HepG2 (cell line): ENCODE results near the gene TRIO. TPM values are rescaled to one million over a fixed set of nuclear protein-coding genes. Genes with fewer than 3 reads are reported as not detected.

Source experiments
- polyA plus RNA-seq, 8 experiments: library from polyadenylated mRNA; depleted of rRNA in 3 of 8; stranded (reverse) in 7 of 8; unstranded in 1 of 8; fragments of >200 nt; fragmentation: Illumina TruSeq in 4 of 8; extraction: Trizol in 4 of 8; gene quantifications; 2 replicates each; pipeline versions ENCODE4 v1.2.1 to v1.2.3, GENCODE V29; 2011 to 2016; ENCODE audit warnings: low read depth in 4 of 8, missing spikeins in 1 of 8, mixed read lengths in 1 of 8; ENCODE audit not compliant: insufficient read depth in 1 of 8
- total RNA-seq, 5 experiments: library from RNA; depleted of rRNA; stranded (reverse); fragments of >200 nt; fragmentation: Illumina TruSeq; extraction: Trizol; gene quantifications; 2 replicates each; pipeline ENCODE4 v1.2.3, GENCODE V29; 2016; ENCODE audit warnings: low read depth in 1 of 5
- TF ChIP-seq, protein P1 (sequence below): sonication (generic); formaldehyde crosslinking; IDR thresholded peaks from 2 replicates; pipeline ENCODE4 v1.5.1; 2020; ENCODE audit warnings: mild to moderate bottlenecking, missing genetic modification reagents, borderline replicate concordance
- TF ChIP-seq, protein P2 (sequence below): sonication (generic); formaldehyde crosslinking; IDR thresholded peaks from 2 replicates; pipeline ENCODE4 v1.4.0; 2020; ENCODE audit warnings: mild to moderate bottlenecking, missing genetic modification reagents, borderline replicate concordance
- TF ChIP-seq, protein P3 (sequence below): IDR thresholded peaks from 2 replicates; pipeline ENCODE4 v1.6.1; 2016; ENCODE audit warnings: missing compliant biosample characterization, missing genetic modification reagents, borderline replicate concordance
- TF ChIP-seq, protein P4 (sequence below): sonication (generic); formaldehyde crosslinking; conservative IDR thresholded peaks from 2 replicates; pipeline ENCODE4 v1.8.0; 2022; ENCODE audit warnings: missing genetic modification reagents

Gene TRIO
- total and polyA plus RNA-seq, 2 of the 13 experiments (the other 11 are each of a cell fraction or from before 2014, with no cell fraction given) = 45.2 to 45.9 TPM

DNA sequence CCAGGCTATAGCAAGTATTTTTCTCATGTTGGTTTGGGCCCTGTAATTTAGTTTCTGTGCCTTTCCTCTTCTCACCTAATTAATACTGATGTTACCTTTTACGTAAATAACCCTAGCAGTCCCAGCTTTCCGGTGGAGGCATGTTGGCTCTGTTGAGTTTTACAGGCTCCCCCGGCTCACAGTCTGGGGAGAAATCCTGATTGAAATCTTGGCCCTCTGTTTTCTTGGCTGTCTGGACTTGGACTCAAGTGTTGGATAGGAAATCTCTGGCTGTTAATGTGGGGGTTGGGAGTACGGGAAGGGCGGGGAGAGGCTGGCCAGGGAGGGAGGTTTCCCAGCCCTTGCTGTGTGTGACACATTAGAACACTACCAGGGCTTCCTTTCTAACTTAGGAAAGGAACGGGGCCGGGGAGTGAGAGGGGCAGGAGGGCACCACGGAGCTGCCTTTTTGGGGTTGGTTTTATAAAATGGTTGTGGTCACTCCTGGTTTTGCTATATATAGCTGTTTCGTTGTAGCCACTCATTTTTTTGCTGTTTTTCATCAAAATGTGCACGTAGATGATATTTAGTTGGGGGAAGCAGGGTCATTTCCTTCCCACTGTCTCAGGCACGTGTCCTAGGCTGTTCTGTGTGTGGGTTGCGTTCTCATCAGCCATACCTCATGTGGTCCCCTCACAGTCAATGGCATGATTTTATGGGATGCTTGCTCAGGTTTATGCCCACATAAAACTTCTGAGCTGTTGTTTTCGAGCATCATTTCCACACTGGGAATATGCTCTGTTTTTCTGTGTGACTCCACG lies 11.0 kb downstream of the TRIO start (continued):
- TF ChIP-seq, protein P1, sequence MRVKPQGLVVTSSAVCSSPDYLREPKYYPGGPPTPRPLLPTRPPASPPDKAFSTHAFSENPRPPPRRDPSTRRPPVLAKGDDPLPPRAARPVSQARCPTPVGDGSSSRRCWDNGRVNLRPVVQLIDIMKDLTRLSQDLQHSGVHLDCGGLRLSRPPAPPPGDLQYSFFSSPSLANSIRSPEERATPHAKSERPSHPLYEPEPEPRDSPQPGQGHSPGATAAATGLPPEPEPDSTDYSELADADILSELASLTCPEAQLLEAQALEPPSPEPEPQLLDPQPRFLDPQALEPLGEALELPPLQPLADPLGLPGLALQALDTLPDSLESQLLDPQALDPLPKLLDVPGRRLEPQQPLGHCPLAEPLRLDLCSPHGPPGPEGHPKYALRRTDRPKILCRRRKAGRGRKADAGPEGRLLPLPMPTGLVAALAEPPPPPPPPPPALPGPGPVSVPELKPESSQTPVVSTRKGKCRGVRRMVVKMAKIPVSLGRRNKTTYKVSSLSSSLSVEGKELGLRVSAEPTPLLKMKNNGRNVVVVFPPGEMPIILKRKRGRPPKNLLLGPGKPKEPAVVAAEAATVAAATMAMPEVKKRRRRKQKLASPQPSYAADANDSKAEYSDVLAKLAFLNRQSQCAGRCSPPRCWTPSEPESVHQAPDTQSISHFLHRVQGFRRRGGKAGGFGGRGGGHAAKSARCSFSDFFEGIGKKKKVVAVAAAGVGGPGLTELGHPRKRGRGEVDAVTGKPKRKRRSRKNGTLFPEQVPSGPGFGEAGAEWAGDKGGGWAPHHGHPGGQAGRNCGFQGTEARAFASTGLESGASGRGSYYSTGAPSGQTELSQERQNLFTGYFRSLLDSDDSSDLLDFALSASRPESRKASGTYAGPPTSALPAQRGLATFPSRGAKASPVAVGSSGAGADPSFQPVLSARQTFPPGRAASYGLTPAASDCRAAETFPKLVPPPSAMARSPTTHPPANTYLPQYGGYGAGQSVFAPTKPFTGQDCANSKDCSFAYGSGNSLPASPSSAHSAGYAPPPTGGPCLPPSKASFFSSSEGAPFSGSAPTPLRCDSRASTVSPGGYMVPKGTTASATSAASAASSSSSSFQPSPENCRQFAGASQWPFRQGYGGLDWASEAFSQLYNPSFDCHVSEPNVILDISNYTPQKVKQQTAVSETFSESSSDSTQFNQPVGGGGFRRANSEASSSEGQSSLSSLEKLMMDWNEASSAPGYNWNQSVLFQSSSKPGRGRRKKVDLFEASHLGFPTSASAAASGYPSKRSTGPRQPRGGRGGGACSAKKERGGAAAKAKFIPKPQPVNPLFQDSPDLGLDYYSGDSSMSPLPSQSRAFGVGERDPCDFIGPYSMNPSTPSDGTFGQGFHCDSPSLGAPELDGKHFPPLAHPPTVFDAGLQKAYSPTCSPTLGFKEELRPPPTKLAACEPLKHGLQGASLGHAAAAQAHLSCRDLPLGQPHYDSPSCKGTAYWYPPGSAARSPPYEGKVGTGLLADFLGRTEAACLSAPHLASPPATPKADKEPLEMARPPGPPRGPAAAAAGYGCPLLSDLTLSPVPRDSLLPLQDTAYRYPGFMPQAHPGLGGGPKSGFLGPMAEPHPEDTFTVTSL (CRISPR knock-in tag) = no peak
- TF ChIP-seq, protein P2, sequence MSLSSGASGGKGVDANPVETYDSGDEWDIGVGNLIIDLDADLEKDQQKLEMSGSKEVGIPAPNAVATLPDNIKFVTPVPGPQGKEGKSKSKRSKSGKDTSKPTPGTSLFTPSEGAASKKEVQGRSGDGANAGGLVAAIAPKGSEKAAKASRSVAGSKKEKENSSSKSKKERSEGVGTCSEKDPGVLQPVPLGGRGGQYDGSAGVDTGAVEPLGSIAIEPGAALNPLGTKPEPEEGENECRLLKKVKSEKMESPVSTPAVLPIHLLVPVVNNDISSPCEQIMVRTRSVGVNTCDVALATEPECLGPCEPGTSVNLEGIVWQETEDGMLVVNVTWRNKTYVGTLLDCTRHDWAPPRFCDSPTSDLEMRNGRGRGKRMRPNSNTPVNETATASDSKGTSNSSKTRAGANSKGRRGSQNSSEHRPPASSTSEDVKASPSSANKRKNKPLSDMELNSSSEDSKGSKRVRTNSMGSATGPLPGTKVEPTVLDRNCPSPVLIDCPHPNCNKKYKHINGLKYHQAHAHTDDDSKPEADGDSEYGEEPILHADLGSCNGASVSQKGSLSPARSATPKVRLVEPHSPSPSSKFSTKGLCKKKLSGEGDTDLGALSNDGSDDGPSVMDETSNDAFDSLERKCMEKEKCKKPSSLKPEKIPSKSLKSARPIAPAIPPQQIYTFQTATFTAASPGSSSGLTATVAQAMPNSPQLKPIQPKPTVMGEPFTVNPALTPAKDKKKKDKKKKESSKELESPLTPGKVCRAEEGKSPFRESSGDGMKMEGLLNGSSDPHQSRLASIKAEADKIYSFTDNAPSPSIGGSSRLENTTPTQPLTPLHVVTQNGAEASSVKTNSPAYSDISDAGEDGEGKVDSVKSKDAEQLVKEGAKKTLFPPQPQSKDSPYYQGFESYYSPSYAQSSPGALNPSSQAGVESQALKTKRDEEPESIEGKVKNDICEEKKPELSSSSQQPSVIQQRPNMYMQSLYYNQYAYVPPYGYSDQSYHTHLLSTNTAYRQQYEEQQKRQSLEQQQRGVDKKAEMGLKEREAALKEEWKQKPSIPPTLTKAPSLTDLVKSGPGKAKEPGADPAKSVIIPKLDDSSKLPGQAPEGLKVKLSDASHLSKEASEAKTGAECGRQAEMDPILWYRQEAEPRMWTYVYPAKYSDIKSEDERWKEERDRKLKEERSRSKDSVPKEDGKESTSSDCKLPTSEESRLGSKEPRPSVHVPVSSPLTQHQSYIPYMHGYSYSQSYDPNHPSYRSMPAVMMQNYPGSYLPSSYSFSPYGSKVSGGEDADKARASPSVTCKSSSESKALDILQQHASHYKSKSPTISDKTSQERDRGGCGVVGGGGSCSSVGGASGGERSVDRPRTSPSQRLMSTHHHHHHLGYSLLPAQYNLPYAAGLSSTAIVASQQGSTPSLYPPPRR (CRISPR knock-in tag) = no peak
- TF ChIP-seq, protein P3, sequence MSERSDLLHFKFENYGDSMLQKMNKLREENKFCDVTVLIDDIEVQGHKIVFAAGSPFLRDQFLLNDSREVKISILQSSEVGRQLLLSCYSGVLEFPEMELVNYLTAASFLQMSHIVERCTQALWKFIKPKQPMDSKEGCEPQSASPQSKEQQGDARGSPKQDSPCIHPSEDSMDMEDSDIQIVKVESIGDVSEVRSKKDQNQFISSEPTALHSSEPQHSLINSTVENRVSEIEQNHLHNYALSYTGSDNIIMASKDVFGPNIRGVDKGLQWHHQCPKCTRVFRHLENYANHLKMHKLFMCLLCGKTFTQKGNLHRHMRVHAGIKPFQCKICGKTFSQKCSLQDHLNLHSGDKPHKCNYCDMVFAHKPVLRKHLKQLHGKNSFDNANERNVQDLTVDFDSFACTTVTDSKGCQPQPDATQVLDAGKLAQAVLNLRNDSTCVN (CRISPR knock-in tag) = no peak
- TF ChIP-seq, protein P4, sequence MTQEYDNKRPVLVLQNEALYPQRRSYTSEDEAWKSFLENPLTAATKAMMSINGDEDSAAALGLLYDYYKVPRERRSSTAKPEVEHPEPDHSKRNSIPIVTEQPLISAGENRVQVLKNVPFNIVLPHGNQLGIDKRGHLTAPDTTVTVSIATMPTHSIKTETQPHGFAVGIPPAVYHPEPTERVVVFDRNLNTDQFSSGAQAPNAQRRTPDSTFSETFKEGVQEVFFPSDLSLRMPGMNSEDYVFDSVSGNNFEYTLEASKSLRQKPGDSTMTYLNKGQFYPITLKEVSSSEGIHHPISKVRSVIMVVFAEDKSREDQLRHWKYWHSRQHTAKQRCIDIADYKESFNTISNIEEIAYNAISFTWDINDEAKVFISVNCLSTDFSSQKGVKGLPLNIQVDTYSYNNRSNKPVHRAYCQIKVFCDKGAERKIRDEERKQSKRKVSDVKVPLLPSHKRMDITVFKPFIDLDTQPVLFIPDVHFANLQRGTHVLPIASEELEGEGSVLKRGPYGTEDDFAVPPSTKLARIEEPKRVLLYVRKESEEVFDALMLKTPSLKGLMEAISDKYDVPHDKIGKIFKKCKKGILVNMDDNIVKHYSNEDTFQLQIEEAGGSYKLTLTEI (CRISPR knock-in tag) = no peak
